Heart right ventricle (tissue), 12 donors: ENCODE measurements around the gene TCP11X2. TPM values are rescaled to one million over a fixed set of nuclear protein-coding genes. Genes with fewer than 3 reads are reported as not detected.

Source experiments
- polyA plus RNA-seq, 2 donors: library from polyadenylated mRNA; stranded (reverse); fragments of 200-250 nt; gene quantifications; one replicate each; pipeline ENCODE4 v1.2.3, GENCODE V29; 2013
- total RNA-seq, 10 donors: library from RNA; stranded (reverse); fragmentation: NEBNext Ultra II Directional in 3 of 10; extraction: Animal tissue kit (Norgen Biotek cat#: 25700) in 3 of 10; gene quantifications; one replicate each; pipeline versions ENCODE4 v1.2.1 to v1.2.4, GENCODE V29; 2021 to 2023
- donor health status: ischemic (EF 13 %, LVEDD 7.1; RV severe dilation, severe dysfunction).
- donor health status: healthy with polysubstance abuse.
- donor health status: DM: no; HTN: yes; CAD: no.
- donor health status: DM: no; HTN: no; CAD: no.
- donor health status: ischemic (EF 25% LVEDD 6.9; RV normal size, moderate dysfunction).
- donor health status: ischemic (EF 25% LVEDD 5.7; RV mildly dilated, moderate dysfunction).
- donor health status: healthy.
- donor health status: nonischemic (EF 11% LVEDD 7.7; RV severe dilation, severe dysfunction).
- donor health status: DM: yes; HTN: yes; CAD: no.
- donor health status: PGD.
- donor health status: ischemic (EF 29% LVEDD 5.4; RV normal size, mild dysfunction).
- donor health status: nonischemic (EF 23%, LVEDD 6.1; RV moderate dilation, normal function).

Gene TCP11X2
- total and polyA plus RNA-seq, 12 donors: not detected

Other genes starting within 250 kb of the TCP11X2 start
- not detected for gene NXF2, start 224.6 kb downstream of the TCP11X2 start, total RNA-seq
- not detected for gene NXF2, start 224.6 kb downstream of the TCP11X2 start, polyA plus RNA-seq
- not detected for gene NXF2B, start 31.8 kb downstream of the TCP11X2 start, total RNA-seq
- gene NXF2B, start 31.8 kb downstream of the TCP11X2 start, polyA plus RNA-seq: not detected
- under 1 TPM in 2 of 10 donors, not detected in 8; 0.47 to 0.79 TPM for gene TMSB15A, start 44.9 kb upstream of the TCP11X2 start, total RNA-seq
- under 1 TPM; 0.38 to 0.51 TPM for gene TMSB15A, start 44.9 kb upstream of the TCP11X2 start, polyA plus RNA-seq
- 1 to 10 TPM; 5.0 to 7.2 (median 6.0) TPM for gene ARMCX5, start 127.7 kb upstream of the TCP11X2 start, total RNA-seq
- 1 to 10 TPM; 2.2 to 5.1 TPM for gene ARMCX5, start 127.7 kb upstream of the TCP11X2 start, polyA plus RNA-seq
- 10 to 100 TPM in 1 of 10 donors, 1 to 10 TPM in 9; 3.4 to 10.0 (median 7.4) TPM for gene GPRASP1, start 179.7 kb upstream of the TCP11X2 start, total RNA-seq
- 1 to 10 TPM; 1.2 to 7.4 TPM for gene GPRASP1, start 179.7 kb upstream of the TCP11X2 start, polyA plus RNA-seq
- gene GPRASP2, start 240.6 kb upstream of the TCP11X2 start, total RNA-seq: 10 to 100 TPM; 11.5 to 21.3 (median 15.9) TPM
- gene GPRASP2, start 240.6 kb upstream of the TCP11X2 start, polyA plus RNA-seq: 1 to 10 TPM; 3.7 to 4.0 TPM
- gene GPRASP3, start 248.9 kb upstream of the TCP11X2 start, total RNA-seq: 10 to 100 TPM in 1 of 10 donors, 1 to 10 TPM in 9; 4.6 to 10.1 (median 6.6) TPM
- 1 to 10 TPM in 1 of 2 donors, under 1 TPM in 1; 0.73 to 1.0 TPM for gene GPRASP3, start 248.9 kb upstream of the TCP11X2 start, polyA plus RNA-seq